Mesenchymal stem cell (in vitro differentiated cells and primary cell): Measurements from ENCODE around the gene ZBTB25.

Source experiments
- DNase-seq: peaks from one replicate; pipeline ENCODE4 v3.0.0-alpha.2; 2013
- H2AFZ ChIP-seq: one replicate; pipeline ENCODE4 v1.6.1; 2013; ENCODE audit warnings: low read depth, mild to moderate bottlenecking, control low read depth, inconsistent platforms, low read length, moderate library complexity
- H2AK5ac ChIP-seq: 2 replicates; pipeline ENCODE4 v1.6.1; 2013; ENCODE audit warnings: low read length, moderate library complexity, mild to moderate bottlenecking, inconsistent platforms; ENCODE audit not compliant: severe bottlenecking
- H2BK120ac ChIP-seq: one replicate; pipeline ENCODE4 v1.6.1; 2013; ENCODE audit warnings: low read depth, mild to moderate bottlenecking, inconsistent platforms, low read length, moderate library complexity
- H2BK12ac ChIP-seq, 2 experiments: one replicate each; pipeline ENCODE4 v1.6.1; 2013; ENCODE audit warnings: inconsistent platforms in 2 of 2, low read length in 2 of 2, mild to moderate bottlenecking in 2 of 2, moderate library complexity in 2 of 2, control low read depth in 1 of 2
- H2BK15ac ChIP-seq: one replicate; pipeline ENCODE4 v1.6.1; 2013; ENCODE audit warnings: mild to moderate bottlenecking, low read depth, inconsistent platforms; ENCODE audit not compliant: poor library complexity, severe bottlenecking
- H2BK5ac ChIP-seq: 2 replicates; pipeline ENCODE4 v1.6.1; 2013; ENCODE audit warnings: low read depth, mild to moderate bottlenecking, low read length, control low read depth, inconsistent platforms; ENCODE audit not compliant: poor library complexity, severe bottlenecking
- H3K14ac ChIP-seq, 2 experiments: one replicate each; pipeline ENCODE4 v1.6.1; 2013; ENCODE audit warnings: inconsistent platforms in 2 of 2, low read length in 2 of 2, control low read depth in 1 of 2, mild to moderate bottlenecking in 1 of 2, moderate library complexity in 1 of 2
- H3K18ac ChIP-seq, 2 experiments: one replicate each; pipeline ENCODE4 v1.6.1; 2013; ENCODE audit warnings: inconsistent platforms in 2 of 2, low read length in 2 of 2, control low read depth in 1 of 2, low read depth in 1 of 2, mild to moderate bottlenecking in 1 of 2
- H3K23ac ChIP-seq, 2 experiments: one replicate each; pipeline ENCODE4 v1.6.1; 2013; ENCODE audit warnings: inconsistent platforms in 2 of 2, low read length in 2 of 2, mild to moderate bottlenecking in 2 of 2, moderate library complexity in 2 of 2, control low read depth in 1 of 2
- H3K27ac ChIP-seq: 2 replicates; pipeline ENCODE4 v1.5.1; 2013; ENCODE audit warnings: mild to moderate bottlenecking, moderate library complexity, low read length, control low read depth, inconsistent platforms; ENCODE audit not compliant: poor library complexity, severe bottlenecking
- H3K27me3 ChIP-seq, 2 experiments: 2 replicates each; pipeline versions ENCODE4 v1.6.1 to v1.7.0; 2013; ENCODE audit warnings: low read length in 2 of 2, mild to moderate bottlenecking in 2 of 2, moderate library complexity in 2 of 2, control low read depth in 1 of 2, inconsistent platforms in 1 of 2; ENCODE audit not compliant: control insufficient read depth in 1 of 2, insufficient read depth in 1 of 2
- H3K36me3 ChIP-seq, 2 experiments: 2 replicates each; pipeline versions ENCODE4 v1.6.1 to v1.7.0; 2013; ENCODE audit warnings: low read length in 2 of 2, control low read depth in 1 of 2, inconsistent platforms in 1 of 2, low read depth in 1 of 2, mild to moderate bottlenecking in 1 of 2; ENCODE audit not compliant: insufficient read depth in 2 of 2, control insufficient read depth in 1 of 2
- H3K4ac ChIP-seq, 2 experiments: one replicate each; pipeline ENCODE4 v1.6.1; 2013; ENCODE audit warnings: inconsistent platforms in 2 of 2, low read length in 2 of 2, mild to moderate bottlenecking in 2 of 2, moderate library complexity in 2 of 2, control low read depth in 1 of 2, low read depth in 1 of 2
- H3K4me1 ChIP-seq: 2 replicates; pipeline ENCODE4 v1.6.1; 2013; ENCODE audit warnings: low read depth, low read length, control low read depth; ENCODE audit not compliant: control insufficient read depth, insufficient read depth
- H3K4me2 ChIP-seq: 2 replicates; pipeline ENCODE4 v1.6.1; 2013; ENCODE audit warnings: low read length, mild to moderate bottlenecking, inconsistent platforms; ENCODE audit not compliant: poor library complexity, severe bottlenecking
- H3K4me3 ChIP-seq, 2 experiments: 2 replicates each; pipeline versions ENCODE4 v1.5.1 to v1.7.0; 2013; ENCODE audit warnings: low read length in 2 of 2, mild to moderate bottlenecking in 2 of 2, control low read depth in 1 of 2, low read depth in 1 of 2; ENCODE audit not compliant: insufficient read depth in 1 of 2
- H3K79me1 ChIP-seq: replicated peaks from 2 replicates; pipeline ENCODE4 v1.6.1; 2013; ENCODE audit warnings: mild to moderate bottlenecking, control low read depth, low read length, inconsistent platforms; ENCODE audit not compliant: poor library complexity, severe bottlenecking
- H3K9ac ChIP-seq: 2 replicates; pipeline ENCODE4 v1.7.0; 2013; ENCODE audit warnings: mild to moderate bottlenecking, low read length, moderate library complexity
- H3K9me3 ChIP-seq: 2 replicates; pipeline ENCODE4 v1.7.0; 2013; ENCODE audit warnings: mild to moderate bottlenecking, low read length; ENCODE audit not compliant: control insufficient read depth
- H4K8ac ChIP-seq: one replicate; pipeline ENCODE4 v1.6.1; 2013; ENCODE audit warnings: inconsistent platforms, mild to moderate bottlenecking, low read length, moderate library complexity
- H4K91ac ChIP-seq: one replicate; pipeline ENCODE4 v1.6.1; 2013; ENCODE audit warnings: mild to moderate bottlenecking, low read length, inconsistent platforms
- WGBS: methylation state at CpG from one replicate; pipeline ENCODE4 v1.1.7; 2013; ENCODE audit warnings: mixed read lengths; 5-methylcytosine and 5-hydroxymethylcytosine counted together

ZBTB25 gene

DNA sequence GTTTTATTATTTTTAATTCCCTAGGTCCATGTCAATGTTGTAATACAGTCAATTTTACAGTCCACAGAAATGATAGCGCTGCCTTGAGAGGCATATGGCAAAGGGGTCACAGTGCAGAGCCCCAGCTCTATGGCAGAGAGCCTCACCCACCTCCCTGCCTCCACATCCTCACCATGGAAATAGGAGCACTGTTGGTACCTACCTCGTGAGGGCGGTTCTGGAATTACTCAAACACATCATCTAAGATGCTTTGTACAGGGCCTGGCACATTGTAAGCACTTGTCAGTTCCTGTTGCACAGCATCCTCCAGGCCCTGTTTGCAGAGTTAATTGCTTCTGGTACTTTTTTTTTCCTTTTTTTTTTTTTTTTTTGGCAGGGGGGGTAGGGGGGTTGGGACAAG, 42.4 kb downstream of the ZBTB25 start:
- Histone ChIP-seq H4K8ac (no peak overlapping the region), H3K36me3 (peaks cover 7 to 48% of the 10 kb centered on the region in 2 experiments), H3K9me3 (no peaks in the 10 kb centered on the region), H3K27ac (no peak overlapping the region), H3K23ac (no peak overlapping the region), H3K14ac (no peak overlapping the region), H3K18ac (no peak overlapping the region), H3K79me1 (peaks cover 4% of the 10 kb centered on the region), H3K4me2 (no peak overlapping the region), H2BK12ac (no peak overlapping the region), H2AFZ (no peak overlapping the region), H2AK5ac (peak overlapping the region; percentile 31), H3K4me3 (no peak overlapping the region), H3K4ac (no peak overlapping the region), H2BK5ac (no peak overlapping the region), H3K9ac (no peak overlapping the region), H2BK15ac (no peak overlapping the region), H3K4me1 (peaks cover 2% of the 10 kb centered on the region), H2BK120ac (no peak overlapping the region), H3K27me3 (no peaks in the 10 kb centered on the region), H4K91ac (no peak overlapping the region)
- DNase-seq = no peak
- 83% methylated on average over 3 of the region's 3 CpGs for WGBS

DNA sequence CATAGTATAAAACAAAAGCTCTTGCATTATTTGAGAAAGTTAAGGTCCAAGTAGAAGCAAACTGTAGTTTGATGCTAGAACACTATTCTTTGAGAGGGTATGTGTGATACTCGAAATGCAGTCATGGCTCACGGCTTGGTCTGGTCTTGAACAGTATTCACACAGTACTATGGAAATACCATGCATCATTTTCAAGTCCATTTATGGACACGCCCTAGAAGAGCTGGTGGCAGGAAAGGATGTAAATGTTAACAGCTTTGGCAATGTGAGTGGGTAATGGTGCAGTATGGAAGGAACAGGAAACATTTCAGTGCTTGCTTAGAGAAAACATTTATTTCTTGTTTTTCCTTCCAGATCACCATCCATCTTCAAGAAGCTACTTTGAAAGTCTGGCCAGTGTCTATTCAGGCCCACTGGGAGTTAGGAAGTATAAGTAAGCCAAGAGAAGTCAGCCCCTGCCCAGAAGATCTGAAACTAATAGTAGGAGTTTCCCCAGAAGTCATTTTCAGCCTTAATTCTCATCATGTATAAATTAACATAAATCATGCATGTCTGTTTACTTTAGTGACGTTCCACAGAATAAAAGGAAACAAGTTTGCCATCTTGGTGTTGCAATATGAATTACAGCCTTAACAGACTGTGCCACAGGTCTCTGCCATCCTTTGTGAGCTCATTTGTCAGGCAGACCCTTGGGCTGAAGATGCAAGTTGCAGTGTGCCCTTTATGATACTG, 44.1 kb downstream of the ZBTB25 start:
- Histone ChIP-seq H2BK5ac (no peak overlapping the region), H3K27ac (no peak overlapping the region), H3K79me1 (peaks cover 4% of the 10 kb centered on the region), H4K91ac (no peak overlapping the region), H3K36me3 (peaks cover 10 to 64% of the 10 kb centered on the region in 2 experiments), H2BK15ac (no peak overlapping the region), H3K4me2 (no peak overlapping the region), H3K27me3 (no peaks in the 10 kb centered on the region), H3K4ac (no peak overlapping the region), H3K9ac (no peak overlapping the region), H2AK5ac (no peak overlapping the region), H3K9me3 (no peaks in the 10 kb centered on the region), H3K4me1 (peaks cover 2% of the 10 kb centered on the region), H3K18ac (no peak overlapping the region), H3K4me3 (no peak overlapping the region), H2BK120ac (no peak overlapping the region), H2AFZ (no peak overlapping the region), H3K23ac (no peak overlapping the region), H2BK12ac (no peak overlapping the region), H4K8ac (no peak overlapping the region), H3K14ac (no peak overlapping the region)
- 66% methylated on average over 2 of the region's 4 CpGs for WGBS
- peak; percentile 26 for DNase-seq

DNA sequence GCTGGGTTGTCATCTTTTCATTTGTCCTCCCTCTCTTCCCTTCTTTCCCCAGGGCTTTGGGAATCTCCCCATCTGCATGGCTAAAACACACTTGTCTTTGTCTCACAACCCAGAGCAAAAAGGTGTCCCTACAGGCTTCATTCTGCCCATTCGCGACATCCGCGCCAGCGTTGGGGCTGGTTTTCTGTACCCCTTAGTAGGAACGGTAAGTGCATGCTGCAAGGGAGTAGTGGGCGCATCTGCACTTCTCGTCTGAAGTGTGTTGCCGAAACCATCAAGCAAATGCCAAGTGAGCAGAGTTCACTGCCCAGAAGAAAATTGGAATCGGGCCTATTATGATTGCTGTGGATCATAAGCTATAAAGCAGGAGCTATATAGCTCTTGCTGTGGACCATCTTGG, 49.0 kb downstream of the ZBTB25 start:
- H2BK120ac ChIP-seq = no peak overlapping the region
- H3K27me3 ChIP-seq = no peaks in the 10 kb centered on the region
- no peak overlapping the region for H3K27ac ChIP-seq
- H3K23ac ChIP-seq = no peak overlapping the region
- H2AK5ac ChIP-seq = no peak overlapping the region
- H3K18ac ChIP-seq = no peak overlapping the region
- H2BK15ac ChIP-seq = no peak overlapping the region
- H3K9me3 ChIP-seq = no peaks in the 10 kb centered on the region
- H3K14ac ChIP-seq = no peak overlapping the region
- 99% methylated on average over 10 of the region's 10 CpGs for WGBS
- no peak overlapping the region for H3K4me2 ChIP-seq
- H2AFZ ChIP-seq = no peak overlapping the region
- no peak overlapping the region for H2BK5ac ChIP-seq
- no peak overlapping the region for H4K91ac ChIP-seq
- H4K8ac ChIP-seq = no peak overlapping the region
- no peak overlapping the region for H2BK12ac ChIP-seq
- H3K4me3 ChIP-seq = no peak overlapping the region
- DNase-seq = no peak
- H3K9ac ChIP-seq = no peak overlapping the region
- peaks cover 26 to 81% of the 10 kb centered on the region in 2 experiments for H3K36me3 ChIP-seq
- peaks cover 3% of the 10 kb centered on the region for H3K79me1 ChIP-seq
- H3K4ac ChIP-seq = no peak overlapping the region
- no peaks in the 10 kb centered on the region for H3K4me1 ChIP-seq

DNA sequence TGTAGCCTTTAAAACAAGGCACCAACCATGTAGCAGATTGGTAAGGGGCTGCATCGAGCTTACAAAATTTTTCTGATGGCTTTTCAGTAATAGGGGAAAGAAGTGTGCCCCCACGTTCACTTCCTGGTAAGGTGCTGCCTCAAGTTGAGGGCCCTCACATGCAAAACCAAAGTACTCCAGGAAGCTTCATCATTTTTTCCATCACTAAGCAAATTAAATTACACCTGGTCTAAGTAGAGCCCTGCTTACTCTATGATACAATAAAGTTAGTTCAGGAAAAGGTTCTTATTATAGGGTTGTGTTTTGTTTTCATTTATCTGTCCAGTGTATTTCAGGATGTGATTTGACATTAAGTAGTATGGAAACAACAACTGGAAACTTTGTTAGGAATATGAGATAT, 53.4 kb downstream of the ZBTB25 start:
- 89% methylated on average over 1 of the region's 2 CpGs for WGBS
- H3K4me3 ChIP-seq = no peak overlapping the region
- no peak overlapping the region for H2AK5ac ChIP-seq
- no peak overlapping the region for H3K4me2 ChIP-seq
- H4K8ac ChIP-seq = no peak overlapping the region
- no peak overlapping the region for H2BK5ac ChIP-seq
- H3K79me1 ChIP-seq = peaks cover 4% of the 10 kb centered on the region
- no peak overlapping the region for H3K18ac ChIP-seq
- no peak overlapping the region for H3K9ac ChIP-seq
- no peak overlapping the region for H3K27ac ChIP-seq
- H3K4ac ChIP-seq = no peak overlapping the region
- H3K14ac ChIP-seq = no peak overlapping the region
- no peak overlapping the region for H4K91ac ChIP-seq
- H3K23ac ChIP-seq = no peak overlapping the region
- H3K36me3 ChIP-seq = peaks cover 29 to 69% of the 10 kb centered on the region in 2 experiments
- no peak for DNase-seq
- H3K9me3 ChIP-seq = no peaks in the 10 kb centered on the region
- H2BK15ac ChIP-seq = no peak overlapping the region
- H2AFZ ChIP-seq = no peak overlapping the region
- H3K27me3 ChIP-seq = no peaks in the 10 kb centered on the region
- H2BK12ac ChIP-seq = no peak overlapping the region
- H3K4me1 ChIP-seq = peaks cover 6% of the 10 kb centered on the region
- H2BK120ac ChIP-seq = no peak overlapping the region
